ENCODE data around the gene SORBS1. TPM values are rescaled to one million over a fixed set of nuclear protein-coding genes. Genes with fewer than 3 reads are reported as not detected.

SORBS1 gene
- total RNA-seq, 8 experiments from 2014 or later: 2.0 to 105 (median 35.8) TPM

DNA sequence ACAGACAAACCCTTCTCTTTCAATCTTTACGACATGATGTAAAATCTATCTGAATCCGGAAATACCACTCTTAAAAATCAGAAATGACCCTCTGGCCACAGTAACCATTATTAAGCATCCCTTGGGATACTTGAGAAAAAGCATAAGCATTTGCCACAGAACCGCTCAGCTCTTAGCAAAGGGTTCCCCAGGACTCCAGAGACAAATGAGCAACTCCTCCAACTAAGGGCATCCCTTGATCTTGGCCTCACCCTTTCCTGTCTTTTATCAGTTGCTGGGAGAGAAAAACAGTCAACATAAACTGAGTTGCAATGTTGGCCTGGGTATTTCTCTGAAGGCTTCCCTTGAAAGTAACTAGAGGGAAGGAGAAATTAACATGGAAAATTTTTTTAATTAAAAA lies 273.9 kb downstream of the SORBS1 start:
- in situ Hi-C loops (cut with MboI; ENCODE audit: low pct_unique_long_range_greater_than_20kb in 2 of 9, low sequenced_read_pairs in 9 of 9, unreplicated experiment in 9 of 9): no loop called here
- H3K27ac ChIP-seq: peak overlapping the region in 1 of 2 donors; percentile 26
- 36 to 100% (median 72%) methylated on average over 1 to 3 of the region's 3 CpGs; no CpG with 5 or more reads in 2 of the 10 experiments for WGBS, 10 experiments
- ATAC-seq (replicated peaks in 6 of 8): no peak
- H3K4me3 ChIP-seq: peak overlapping the region in 1 of 5 donors; percentile 4
- peaks cover 13 to 26% of the 10 kb centered on the region in 2 donors for H3K4me1 ChIP-seq (replicated peaks in 1 of 2)

DNA sequence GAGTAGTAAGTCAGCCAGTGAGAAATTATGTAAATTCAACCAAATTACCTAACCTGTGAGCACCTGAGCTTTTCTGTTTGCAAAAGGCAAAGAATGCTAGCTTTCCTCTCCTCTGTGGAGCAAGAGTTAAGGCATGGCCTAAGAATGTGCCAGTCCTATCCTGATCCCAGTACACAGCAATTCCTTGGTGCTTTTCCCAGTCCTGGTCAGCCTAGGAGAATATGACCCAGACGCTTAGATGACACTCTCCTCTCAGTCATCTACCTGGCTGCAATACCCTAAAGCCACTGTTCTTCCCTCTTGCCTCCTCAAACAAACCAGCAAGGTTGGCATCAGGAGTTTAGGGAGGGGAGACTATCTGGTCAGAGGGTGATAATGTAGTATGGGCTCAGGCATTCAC lies 274.5 kb downstream of the SORBS1 start:
- no peak for ATAC-seq (replicated peaks in 6 of 8)
- peak overlapping the region in 1 of 2 donors; percentile 26 for H3K27ac ChIP-seq
- H3K4me1 ChIP-seq (replicated peaks in 1 of 2): peaks cover 13 to 26% of the 10 kb centered on the region in 2 donors
- H3K4me3 ChIP-seq: no peak overlapping the region
- in situ Hi-C loops (cut with MboI; ENCODE audit: low pct_unique_long_range_greater_than_20kb in 2 of 9, low sequenced_read_pairs in 9 of 9, unreplicated experiment in 9 of 9): no loop called here
- WGBS, 10 experiments: 29 to 100% (median 58%) methylated on average over 1 of the region's 1 CpG; no CpG with 5 or more reads in 6 of the 10 experiments

DNA sequence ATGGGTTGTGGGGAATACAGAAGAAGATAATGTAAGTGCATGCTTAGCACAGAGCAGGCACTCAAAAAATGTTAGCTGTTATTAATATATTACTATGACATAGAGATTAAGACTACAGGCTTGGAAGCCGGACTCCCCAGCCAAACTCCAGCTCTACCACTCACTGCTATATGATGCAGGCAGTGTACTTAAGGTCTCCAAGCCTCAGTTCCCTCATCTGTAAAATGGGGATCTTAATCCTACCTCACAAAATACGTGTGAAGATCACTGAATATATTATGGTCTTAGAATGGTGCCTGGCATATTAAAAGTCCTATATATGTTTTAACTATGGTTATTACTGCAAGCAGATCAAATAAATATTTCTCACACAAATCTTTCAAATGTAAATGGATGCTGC lies 275.6 kb downstream of the SORBS1 start:
- peaks cover 13 to 26% of the 10 kb centered on the region in 2 donors for H3K4me1 ChIP-seq (replicated peaks in 1 of 2)
- no peak overlapping the region for H3K27ac ChIP-seq
- no peak for ATAC-seq (replicated peaks in 6 of 8)
- in situ Hi-C loops (cut with MboI; ENCODE audit: low pct_unique_long_range_greater_than_20kb in 2 of 9, low sequenced_read_pairs in 9 of 9, unreplicated experiment in 9 of 9): no loop called here
- 50 to 100% (median 88%) methylated on average over 1 to 2 of the region's 2 CpGs; no CpG with 5 or more reads in 3 of the 10 experiments for WGBS, 10 experiments
- no peak overlapping the region for H3K4me3 ChIP-seq

DNA sequence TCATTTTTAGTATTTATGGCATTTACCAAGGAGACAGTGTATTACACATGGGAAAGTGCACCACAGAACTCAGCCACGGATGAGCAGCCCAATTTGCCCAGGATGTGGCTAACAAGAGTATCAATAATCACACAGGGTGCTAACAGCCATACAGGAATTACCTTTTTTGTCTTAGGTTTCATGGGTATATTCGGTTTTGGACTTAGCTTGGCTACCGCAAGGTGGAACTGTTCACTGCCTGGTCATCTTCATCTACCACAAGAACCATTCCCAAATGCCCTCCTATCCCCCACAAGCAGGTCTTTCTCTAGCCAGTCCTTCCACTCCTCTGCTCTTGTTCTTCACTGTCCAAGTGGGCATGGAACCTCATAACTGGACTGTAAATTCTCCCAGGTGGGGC lies 276.4 kb downstream of the SORBS1 start:
- 60 to 100% (median 90%) methylated on average over 1 to 3 of the region's 3 CpGs; no CpG with 5 or more reads in 3 of the 10 experiments for WGBS, 10 experiments
- in situ Hi-C loops (cut with MboI; ENCODE audit: low pct_unique_long_range_greater_than_20kb in 2 of 9, low sequenced_read_pairs in 9 of 9, unreplicated experiment in 9 of 9): no loop called here
- ATAC-seq (replicated peaks in 6 of 8): no peak
- Histone ChIP-seq H3K27ac (no peak overlapping the region), H3K4me3 (no peak overlapping the region), H3K4me1 (replicated peaks in 1 of 2) (peaks cover 11 to 26% of the 10 kb centered on the region in 2 donors)

DNA sequence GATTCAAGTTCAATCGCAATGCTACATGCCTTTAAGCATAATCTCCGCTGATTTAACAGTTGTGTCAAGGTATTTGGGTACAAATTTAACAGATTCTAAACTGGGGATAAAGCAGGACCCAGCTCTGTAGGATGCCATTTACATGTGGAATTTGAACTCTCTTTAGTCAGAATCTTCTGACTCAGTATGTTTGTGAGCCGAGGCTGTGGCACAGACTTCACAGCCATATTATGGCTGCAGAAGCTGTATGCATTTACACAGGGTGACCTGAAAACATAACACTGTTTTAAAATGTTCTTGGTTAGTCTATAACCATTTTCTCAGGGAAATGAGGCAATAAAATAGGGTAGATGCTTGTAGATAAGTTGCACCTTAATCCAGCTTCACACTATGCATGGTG lies 279.1 kb downstream of the SORBS1 start:
- Histone ChIP-seq H3K4me3 (no peak overlapping the region), H3K27ac (no peak overlapping the region), H3K4me1 (replicated peaks in 1 of 2) (peaks cover 0 to 6% of the 10 kb centered on the region in 2 donors)
- no peak for ATAC-seq (replicated peaks in 6 of 8)
- 20 to 100% (median 85%) methylated on average over 1 to 3 of the region's 3 CpGs for WGBS, 10 experiments
- in situ Hi-C loops (cut with MboI; ENCODE audit: low pct_unique_long_range_greater_than_20kb in 2 of 9, low sequenced_read_pairs in 9 of 9, unreplicated experiment in 9 of 9): no loop called here

DNA sequence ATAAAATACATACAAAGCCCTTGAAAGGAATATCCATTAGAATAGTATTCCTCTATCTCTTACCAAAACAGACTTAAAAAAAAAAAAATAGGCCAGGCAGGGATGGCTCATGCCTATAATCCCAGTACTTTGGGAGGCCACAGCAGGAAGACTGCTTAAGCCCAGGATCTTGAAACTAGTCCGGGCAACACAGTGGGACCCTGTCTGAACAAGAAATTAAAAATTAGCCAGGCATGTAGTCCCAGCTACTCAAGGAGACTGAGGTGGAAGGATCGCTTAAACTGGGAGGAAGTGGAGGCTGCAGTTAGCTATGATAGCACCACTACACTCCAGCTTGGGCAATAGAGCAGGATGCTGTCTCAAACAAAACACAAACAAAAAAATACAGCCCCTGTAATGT lies 280.0 kb downstream of the SORBS1 start:
- in situ Hi-C loops (cut with MboI; ENCODE audit: low pct_unique_long_range_greater_than_20kb in 2 of 9, low sequenced_read_pairs in 9 of 9, unreplicated experiment in 9 of 9): no loop called here
- ATAC-seq (replicated peaks in 6 of 8): no peak
- H3K4me3 ChIP-seq: no peak overlapping the region
- WGBS, 10 experiments: 63 to 100% (median 92%) methylated on average over 1 to 2 of the region's 2 CpGs; no CpG with 5 or more reads in 3 of the 10 experiments
- no peaks in the 10 kb centered on the region for H3K4me1 ChIP-seq (replicated peaks in 1 of 2)
- H3K27ac ChIP-seq: no peak overlapping the region

DNA sequence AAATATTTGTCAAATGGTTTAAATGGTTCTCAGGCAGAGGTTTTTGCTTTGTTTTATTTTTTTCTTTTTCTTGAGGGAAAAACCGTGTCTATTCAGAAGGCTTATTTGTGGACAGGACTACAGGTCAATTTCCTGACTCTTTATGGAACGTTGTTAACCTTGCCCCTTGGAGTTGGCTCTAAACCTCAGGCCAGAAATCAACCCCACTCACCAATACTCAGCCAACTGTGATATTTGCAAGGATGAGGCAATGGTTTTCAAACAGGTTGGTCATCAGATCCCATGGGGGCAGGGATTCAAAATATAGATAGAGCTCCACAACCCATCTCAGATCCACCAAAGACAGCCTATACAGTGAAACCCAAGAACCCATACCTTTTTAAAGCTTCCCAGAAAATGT lies 280.5 kb downstream of the SORBS1 start:
- in situ Hi-C loops (cut with MboI; ENCODE audit: low pct_unique_long_range_greater_than_20kb in 2 of 9, low sequenced_read_pairs in 9 of 9, unreplicated experiment in 9 of 9): no loop called here
- Histone ChIP-seq H3K27ac (no peak overlapping the region), H3K4me3 (no peak overlapping the region), H3K4me1 (replicated peaks in 1 of 2) (no peaks in the 10 kb centered on the region)
- ATAC-seq (replicated peaks in 6 of 8): no peak
- 49 to 100% (median 86%) methylated on average over 2 of the region's 2 CpGs; no CpG with 5 or more reads in 3 of the 10 experiments for WGBS, 10 experiments

DNA sequence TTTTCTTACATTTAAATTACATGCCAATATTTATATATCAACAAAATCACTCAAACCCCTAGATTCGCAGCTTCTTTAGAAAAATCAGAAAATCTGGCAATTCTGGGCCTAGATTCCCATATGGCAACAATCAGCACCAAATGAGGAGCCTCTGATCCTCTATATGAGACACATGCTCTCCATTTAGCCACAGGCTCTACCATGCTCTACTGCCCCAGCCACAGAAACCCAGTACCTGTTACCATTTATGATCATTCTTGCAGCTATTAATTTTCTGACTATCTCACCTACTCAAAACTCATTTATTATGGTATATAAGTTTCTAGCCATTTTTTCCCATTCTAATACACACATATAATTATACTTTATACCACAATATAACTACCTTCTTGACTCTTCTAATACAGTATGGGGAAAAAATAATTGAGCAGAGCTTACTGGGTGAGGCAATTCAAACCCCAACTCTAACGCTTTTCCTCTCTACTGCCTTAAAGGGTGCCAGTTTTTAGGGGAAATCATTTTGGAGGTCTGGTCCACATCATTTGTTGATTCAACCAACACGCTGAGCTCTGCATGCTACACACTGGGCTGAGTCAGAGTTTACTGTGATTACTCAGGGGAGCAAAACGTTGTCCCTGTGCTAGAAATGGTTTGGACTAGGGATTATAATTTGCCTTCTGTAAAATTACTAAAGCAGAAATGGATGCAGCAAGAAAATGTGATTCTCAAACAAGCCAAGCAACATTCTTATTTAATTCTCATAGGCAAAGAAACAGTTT lies 281.9 kb downstream of the SORBS1 start:
- in situ Hi-C loops (cut with MboI; ENCODE audit: low pct_unique_long_range_greater_than_20kb in 2 of 9, low sequenced_read_pairs in 9 of 9, unreplicated experiment in 9 of 9): no loop called here
- peak in 1 of 8 experiments; percentile 51 for ATAC-seq (replicated peaks in 6 of 8)
- H3K27ac ChIP-seq: no peak overlapping the region
- no peaks in the 10 kb centered on the region for H3K4me1 ChIP-seq (replicated peaks in 1 of 2)
- no peak overlapping the region for H3K4me3 ChIP-seq
- WGBS, 10 experiments: 18 to 100% (median 67%) methylated on average over 1 to 4 of the region's 4 CpGs; no CpG with 5 or more reads in 2 of the 10 experiments

DNA sequence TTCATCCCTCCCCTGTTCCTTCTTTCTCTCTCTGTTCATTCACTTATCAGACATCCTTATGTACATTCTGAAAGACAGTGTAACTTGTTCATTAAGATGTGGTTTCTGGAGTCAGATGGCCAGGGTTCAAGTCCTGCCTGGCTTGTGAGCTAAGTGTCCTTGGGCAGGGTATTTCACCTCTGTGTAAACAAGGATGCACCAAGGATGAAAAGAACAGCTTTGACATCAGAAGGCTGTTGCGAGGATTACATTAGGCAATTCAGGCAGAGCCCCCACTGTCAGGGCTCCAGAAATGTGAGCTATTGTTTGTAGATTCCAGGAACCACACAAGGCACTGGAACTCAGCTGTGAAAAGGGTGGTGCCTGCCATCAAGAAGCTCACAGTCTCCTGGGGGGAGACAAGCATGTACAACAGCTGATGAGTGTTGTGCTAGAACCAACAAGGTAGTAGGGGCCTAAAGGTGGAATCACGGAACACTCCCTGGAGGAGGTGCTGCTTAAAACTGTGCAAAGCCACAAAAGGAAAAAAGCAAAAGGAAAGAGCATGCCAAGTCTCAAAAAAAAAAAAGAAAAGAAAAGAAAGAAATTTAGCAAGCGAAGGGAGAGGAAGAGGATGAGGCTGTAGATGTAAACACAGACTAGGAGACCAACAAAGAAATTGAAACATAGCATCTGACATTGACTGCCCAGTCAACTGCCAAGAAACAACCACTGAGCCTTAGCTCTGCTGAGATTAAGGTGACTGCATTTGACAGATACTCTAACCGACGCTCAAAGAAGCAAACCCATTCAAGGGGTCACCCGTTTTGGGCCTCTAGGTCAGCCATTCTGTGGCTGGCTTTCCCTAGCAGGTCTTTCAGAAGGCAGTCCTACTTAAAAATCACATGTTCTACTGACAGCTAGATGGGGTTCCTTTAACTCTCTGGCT lies 282.8 kb downstream of the SORBS1 start:
- peak in 2 of 8 experiments; percentile 26 to 36 for ATAC-seq (replicated peaks in 6 of 8)
- Histone ChIP-seq H3K4me1 (replicated peaks in 1 of 2) (peaks cover 0 to 5% of the 10 kb centered on the region in 2 donors), H3K27ac (no peak overlapping the region), H3K4me3 (no peak overlapping the region)
- in situ Hi-C loops (cut with MboI; ENCODE audit: low pct_unique_long_range_greater_than_20kb in 2 of 9, low sequenced_read_pairs in 9 of 9, unreplicated experiment in 9 of 9): no loop called here
- WGBS, 10 experiments: 61 to 91% (median 81%) methylated on average over 3 to 6 of the region's 6 CpGs; no CpG with 5 or more reads in 2 of the 10 experiments

DNA sequence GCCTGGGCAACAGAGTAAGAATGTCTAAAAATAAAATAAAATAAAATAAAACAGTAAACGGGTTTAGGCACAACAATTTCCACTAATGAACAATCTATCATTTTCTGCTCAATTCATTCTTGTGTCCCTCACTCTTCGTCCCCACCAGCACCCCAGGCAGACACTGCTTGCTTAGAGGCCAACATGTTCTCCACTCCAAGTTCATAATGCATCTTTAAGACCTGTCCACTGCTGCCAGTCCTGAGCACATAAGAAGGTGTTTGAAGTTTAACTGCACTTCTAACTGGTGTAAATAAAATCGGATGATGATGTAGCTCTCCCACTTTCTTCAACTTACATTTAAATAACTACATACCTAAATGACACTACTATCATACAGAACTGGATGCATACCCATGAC lies 283.6 kb downstream of the SORBS1 start:
- H3K4me1 ChIP-seq (replicated peaks in 1 of 2): peaks cover 0 to 5% of the 10 kb centered on the region in 2 donors
- H3K27ac ChIP-seq: no peak overlapping the region
- no peak for ATAC-seq (replicated peaks in 6 of 8)
- 44 to 88% (median 58%) methylated on average over 2 to 3 of the region's 3 CpGs; no CpG with 5 or more reads in 2 of the 10 experiments for WGBS, 10 experiments
- no peak overlapping the region for H3K4me3 ChIP-seq
- in situ Hi-C loops (cut with MboI; ENCODE audit: low pct_unique_long_range_greater_than_20kb in 2 of 9, low sequenced_read_pairs in 9 of 9, unreplicated experiment in 9 of 9): no loop called here

DNA sequence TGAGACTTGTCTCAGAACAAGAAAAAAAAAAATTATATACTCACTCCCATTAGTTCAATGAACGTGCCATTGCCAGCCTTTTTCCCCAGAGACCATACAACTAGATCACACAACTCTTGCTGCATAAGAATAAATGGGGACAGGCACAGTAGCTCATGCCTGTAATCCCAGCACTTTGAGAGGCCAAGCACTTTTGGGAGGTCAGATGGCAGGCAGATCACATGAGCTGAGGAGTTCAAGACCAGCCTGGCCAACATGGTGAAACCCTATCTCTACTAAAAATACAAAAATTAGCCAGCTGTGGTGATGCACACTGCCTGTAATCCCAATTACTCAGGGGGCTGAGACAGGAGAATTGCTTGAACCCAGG lies 284.0 kb downstream of the SORBS1 start:
- H3K27ac ChIP-seq: no peak overlapping the region
- no peak for ATAC-seq (replicated peaks in 6 of 8)
- H3K4me3 ChIP-seq: no peak overlapping the region
- 50 to 89% methylated on average over 1 of the region's 1 CpG; no CpG with 5 or more reads in 8 of the 10 experiments for WGBS, 10 experiments
- in situ Hi-C loops (cut with MboI; ENCODE audit: low pct_unique_long_range_greater_than_20kb in 2 of 9, low sequenced_read_pairs in 9 of 9, unreplicated experiment in 9 of 9): no loop called here
- peaks cover 0 to 5% of the 10 kb centered on the region in 2 donors for H3K4me1 ChIP-seq (replicated peaks in 1 of 2)

DNA sequence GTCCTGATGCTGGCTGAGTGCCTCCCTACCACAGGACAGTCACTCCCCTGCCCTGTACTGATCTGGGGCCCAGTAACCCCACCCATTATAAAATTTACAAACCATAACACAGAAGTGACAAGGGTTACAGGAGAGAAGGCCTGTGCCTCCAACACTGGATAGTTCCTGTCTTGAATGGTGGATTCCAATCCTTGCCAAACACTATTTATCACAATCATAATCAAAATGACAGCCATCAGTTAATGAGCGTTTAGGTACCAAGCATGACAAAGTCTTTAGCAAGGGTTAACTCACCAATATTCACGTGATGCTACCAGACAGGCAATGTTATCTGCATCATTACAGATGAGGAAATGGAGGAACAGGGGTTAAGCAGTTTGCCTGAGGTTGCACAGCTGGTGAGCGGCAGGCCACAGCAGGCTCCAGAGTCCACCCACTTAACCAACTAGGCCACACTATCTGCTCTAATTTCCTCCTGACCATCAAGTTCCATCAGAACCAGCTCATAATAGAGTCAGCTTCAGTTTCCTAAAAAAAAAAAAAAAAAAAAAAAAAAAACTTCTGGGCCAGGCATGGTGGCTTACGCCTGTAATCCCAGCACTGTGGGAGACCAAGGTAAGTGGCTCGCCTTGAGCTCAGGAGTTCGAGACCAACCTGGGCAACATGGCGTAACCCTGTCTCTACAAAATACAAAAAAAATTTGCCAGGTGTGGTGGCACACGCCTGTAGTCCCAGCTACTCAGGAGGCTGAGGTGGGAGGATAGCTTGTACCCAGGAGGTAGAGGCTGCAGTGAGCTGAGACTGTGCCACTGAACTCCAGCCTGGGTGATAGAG lies 284.6 kb downstream of the SORBS1 start:
- in situ Hi-C loops (cut with MboI; ENCODE audit: low pct_unique_long_range_greater_than_20kb in 2 of 9, low sequenced_read_pairs in 9 of 9, unreplicated experiment in 9 of 9): no loop called here
- WGBS, 10 experiments: 52 to 100% (median 98%) methylated on average over 1 to 5 of the region's 8 CpGs; no CpG with 5 or more reads in 3 of the 10 experiments
- H3K4me1 ChIP-seq (replicated peaks in 1 of 2): peaks cover 0 to 5% of the 10 kb centered on the region in 2 donors
- H3K4me3 ChIP-seq: no peak overlapping the region
- H3K27ac ChIP-seq: no peak overlapping the region
- peak in 2 of 8 experiments; percentile 80 to 83 for ATAC-seq (replicated peaks in 6 of 8)
